ENCODE data around the gene GJA5. TPM values are rescaled to one million over a fixed set of nuclear protein-coding genes. Genes with fewer than 3 reads are reported as not detected.

GJA5 gene
- total RNA-seq (2014; rRNA removed; shearing (Covaris generic); ENCODE audit: low replicate concordance): not detected in 2 replicates

DNA sequence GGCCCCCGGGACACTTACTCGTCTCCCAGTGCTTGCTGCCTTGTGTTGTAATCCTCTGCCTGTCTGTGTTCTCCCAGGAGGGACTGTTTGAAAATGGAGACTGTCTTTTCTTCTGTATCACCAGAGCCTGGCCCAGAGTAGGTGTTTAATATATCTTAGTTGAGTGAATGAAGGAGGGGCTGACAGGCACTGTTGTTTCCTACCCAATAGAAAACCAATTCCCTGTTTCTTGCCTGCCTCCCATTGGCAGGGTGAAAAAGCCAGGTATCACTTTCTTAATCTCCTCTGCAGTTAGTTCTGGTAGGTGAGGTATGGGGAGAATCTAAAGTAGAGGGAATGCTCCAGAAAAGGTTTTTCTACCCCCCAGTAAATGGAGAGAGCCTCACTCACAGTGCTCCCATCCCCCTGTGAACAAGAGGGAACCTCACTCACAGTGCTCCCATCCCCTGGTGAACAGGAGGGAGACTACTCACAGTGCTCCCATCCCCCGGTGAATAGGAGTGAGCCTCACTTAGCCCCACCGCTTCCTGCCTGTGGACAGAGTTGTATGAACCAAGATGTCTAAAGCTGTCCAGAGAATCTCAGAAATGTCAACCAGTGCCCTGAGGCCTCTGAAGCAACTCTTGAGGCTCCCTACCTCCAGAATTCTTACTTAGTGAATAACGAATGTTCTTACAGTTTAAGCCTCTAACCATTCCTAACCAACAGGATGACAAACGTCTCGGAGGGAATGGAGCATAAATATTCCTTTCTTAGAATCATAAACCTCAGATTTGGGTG lies at the start of gene GJA5:
Gene GJA5 (minus strand): TSS at position 122 of the 780 bp plus-strand sequence. CDS start 1,364 bp downstream, outside the sequence.
- no peaks in the 10 kb centered on the region for H3K36me3 ChIP-seq (ENCODE audit: insufficient read depth, low read length)
- DNase-seq: no peak
- H3K9me2 ChIP-seq (replicated peaks; ENCODE audit: insufficient read depth, low read length): no peaks in the 10 kb centered on the region
- no peak within 1 kb of the TSS for H3K27ac ChIP-seq (ENCODE audit: low read length)
- no peaks in the 10 kb centered on the region for H3K79me2 ChIP-seq (ENCODE audit: low read length)
- H3K4me1 ChIP-seq (ENCODE audit: low read length): no peaks in the 10 kb centered on the region
- H2AFZ ChIP-seq (ENCODE audit: low read length): no peak within 1 kb of the TSS
- H3K4me3 ChIP-seq (ENCODE audit: low read length): no peak within 1 kb of the TSS
- H3K9me3 ChIP-seq (ENCODE audit: low read length): no peaks in the 10 kb centered on the region
- H3K9ac ChIP-seq (ENCODE audit: low read length): no peak within 1 kb of the TSS
- H3K27me3 ChIP-seq (ENCODE audit: low read length): no peaks in the 10 kb centered on the region
- H3K4me2 ChIP-seq (ENCODE audit: low read depth, low read length, poor library complexity, severe bottlenecking): no peak within 1 kb of the TSS
- H4K20me1 ChIP-seq (ENCODE audit: insufficient read depth, low read depth, low read length): no peaks in the 10 kb centered on the region

DNA sequence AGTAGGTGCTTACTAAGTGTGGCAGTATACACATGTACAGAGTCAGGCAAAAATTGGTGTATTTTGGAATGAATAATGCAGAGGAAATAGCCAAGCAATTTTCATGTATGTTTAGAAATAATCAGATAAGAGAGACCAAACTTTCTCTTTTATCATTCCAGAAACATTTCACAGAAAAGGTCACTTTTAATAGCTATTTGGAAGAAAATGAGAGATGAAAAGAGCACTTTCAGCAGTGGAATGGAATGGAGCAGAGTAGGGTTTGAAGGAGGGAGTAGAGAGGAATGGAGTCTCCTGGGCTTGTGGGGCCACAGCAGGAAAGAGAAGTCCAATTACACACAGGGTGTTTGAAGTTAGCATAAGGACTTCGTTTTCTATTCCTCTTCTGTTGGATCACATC lies 48.8 kb upstream of the GJA5 start:
- H3K27ac ChIP-seq (ENCODE audit: low read length): no peak overlapping the region
- no peak overlapping the region for H2AFZ ChIP-seq (ENCODE audit: low read length)
- H3K79me2 ChIP-seq (ENCODE audit: low read length): no peaks in the 10 kb centered on the region
- no peaks in the 10 kb centered on the region for H3K4me1 ChIP-seq (ENCODE audit: low read length)
- H3K9me3 ChIP-seq (ENCODE audit: low read length): no peaks in the 10 kb centered on the region
- DNase-seq: no peak
- H3K9me2 ChIP-seq (replicated peaks; ENCODE audit: insufficient read depth, low read length): no peaks in the 10 kb centered on the region
- H3K4me3 ChIP-seq (ENCODE audit: low read length): no peak overlapping the region
- no peak overlapping the region for H3K9ac ChIP-seq (ENCODE audit: low read length)
- H3K36me3 ChIP-seq (ENCODE audit: insufficient read depth, low read length): no peaks in the 10 kb centered on the region
- H3K4me2 ChIP-seq (ENCODE audit: low read depth, low read length, poor library complexity, severe bottlenecking): no peak overlapping the region
- H4K20me1 ChIP-seq (ENCODE audit: insufficient read depth, low read depth, low read length): no peaks in the 10 kb centered on the region
- no peaks in the 10 kb centered on the region for H3K27me3 ChIP-seq (ENCODE audit: low read length)

DNA sequence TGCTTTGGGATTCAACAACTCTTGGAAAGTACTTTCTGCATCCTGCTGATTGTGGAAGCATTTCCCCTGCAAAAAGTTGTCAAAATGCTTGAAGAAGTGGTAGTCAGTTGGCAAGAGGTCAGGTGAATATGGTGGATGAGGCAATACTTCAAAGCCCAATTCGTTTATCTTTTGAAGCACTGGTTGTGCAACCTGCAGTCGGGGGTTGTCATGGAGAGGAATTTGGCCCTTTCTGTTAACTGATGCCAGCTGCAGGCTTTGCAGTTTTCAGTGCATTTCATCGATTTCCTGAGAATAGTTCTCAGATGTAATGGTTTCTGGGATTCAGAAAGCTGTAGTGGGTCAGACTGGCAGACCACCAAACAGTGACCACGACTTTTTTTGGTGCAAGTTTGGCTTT lies 47.6 kb upstream of the GJA5 start:
- Histone ChIP-seq H3K9ac (ENCODE audit: low read length) (no peak overlapping the region), H4K20me1 (ENCODE audit: insufficient read depth, low read depth, low read length) (no peaks in the 10 kb centered on the region), H3K4me1 (ENCODE audit: low read length) (no peaks in the 10 kb centered on the region), H2AFZ (ENCODE audit: low read length) (no peak overlapping the region), H3K9me2 (replicated peaks; ENCODE audit: insufficient read depth, low read length) (no peaks in the 10 kb centered on the region), H3K4me3 (ENCODE audit: low read length) (no peak overlapping the region), H3K27ac (ENCODE audit: low read length) (no peak overlapping the region), H3K79me2 (ENCODE audit: low read length) (no peaks in the 10 kb centered on the region), H3K36me3 (ENCODE audit: insufficient read depth, low read length) (no peaks in the 10 kb centered on the region), H3K27me3 (ENCODE audit: low read length) (no peaks in the 10 kb centered on the region), H3K4me2 (ENCODE audit: low read depth, low read length, poor library complexity, severe bottlenecking) (no peak overlapping the region), H3K9me3 (ENCODE audit: low read length) (no peaks in the 10 kb centered on the region)
- DNase-seq: no peak

DNA sequence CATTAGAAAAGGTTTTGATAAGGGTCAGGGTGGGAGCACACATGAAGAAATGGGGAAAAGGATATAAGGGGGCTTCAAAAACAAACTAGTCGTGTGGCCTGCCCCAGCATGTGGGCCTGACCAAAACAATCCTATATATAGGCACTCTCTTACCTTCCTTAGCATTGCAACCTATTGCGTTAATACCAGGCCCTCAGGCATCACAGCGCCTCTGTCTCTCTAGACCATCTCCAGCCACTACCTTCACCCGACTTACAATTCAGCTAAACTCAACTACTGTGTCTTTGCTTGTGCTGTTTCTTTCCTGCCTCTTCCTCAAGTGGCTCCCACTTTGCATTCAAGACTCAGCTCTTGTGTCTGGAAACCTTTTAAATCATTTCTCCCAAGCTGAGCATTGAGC lies 47.0 kb upstream of the GJA5 start:
- Histone ChIP-seq H3K9me3 (ENCODE audit: low read length) (no peaks in the 10 kb centered on the region), H3K79me2 (ENCODE audit: low read length) (no peaks in the 10 kb centered on the region), H3K9ac (ENCODE audit: low read length) (no peak overlapping the region), H3K36me3 (ENCODE audit: insufficient read depth, low read length) (no peaks in the 10 kb centered on the region), H4K20me1 (ENCODE audit: insufficient read depth, low read depth, low read length) (no peaks in the 10 kb centered on the region), H3K4me3 (ENCODE audit: low read length) (no peak overlapping the region), H3K4me1 (ENCODE audit: low read length) (no peaks in the 10 kb centered on the region), H3K9me2 (replicated peaks; ENCODE audit: insufficient read depth, low read length) (no peaks in the 10 kb centered on the region), H2AFZ (ENCODE audit: low read length) (no peak overlapping the region), H3K4me2 (ENCODE audit: low read depth, low read length, poor library complexity, severe bottlenecking) (no peak overlapping the region), H3K27ac (ENCODE audit: low read length) (no peak overlapping the region), H3K27me3 (ENCODE audit: low read length) (no peaks in the 10 kb centered on the region)
- DNase-seq: no peak

DNA sequence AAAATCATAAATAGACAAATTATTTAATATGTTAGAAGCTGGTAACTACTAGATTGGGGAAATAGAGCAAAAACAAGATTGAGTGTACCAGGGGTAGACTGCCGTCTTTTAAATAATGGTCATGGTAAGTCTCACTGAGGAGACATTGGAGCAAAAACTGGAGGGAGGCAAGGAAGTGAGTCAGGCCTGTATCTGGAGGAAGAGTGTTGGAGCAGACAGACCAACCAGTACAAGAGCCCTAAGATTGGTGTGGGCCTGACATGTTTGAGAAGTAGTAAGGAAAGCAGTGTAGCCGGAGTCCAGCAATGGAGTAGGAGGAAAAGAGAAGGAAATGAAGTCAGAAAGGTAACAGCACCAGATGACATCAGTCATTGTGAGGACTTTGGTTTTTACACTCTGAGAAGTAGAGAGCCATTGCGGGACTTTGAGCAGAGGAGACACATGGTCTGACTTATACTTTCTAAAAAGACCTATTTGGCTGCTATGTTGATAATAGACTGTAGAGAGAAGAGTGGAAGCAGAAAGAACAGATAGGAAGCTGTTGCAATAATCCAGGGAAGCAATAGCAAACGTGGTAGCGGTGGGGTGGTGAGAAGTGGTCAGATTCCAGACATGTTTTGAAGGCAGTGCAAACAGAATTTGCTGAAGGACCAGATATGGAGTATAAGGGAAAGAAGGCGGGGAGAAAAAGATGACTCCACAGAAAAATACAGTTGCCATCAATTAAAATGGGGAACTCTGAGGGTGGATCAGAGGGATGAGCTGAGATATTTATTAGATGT lies 44.7 kb upstream of the GJA5 start:
- Histone ChIP-seq H4K20me1 (ENCODE audit: insufficient read depth, low read depth, low read length) (no peaks in the 10 kb centered on the region), H3K4me2 (ENCODE audit: low read depth, low read length, poor library complexity, severe bottlenecking) (no peak overlapping the region), H3K9me3 (ENCODE audit: low read length) (no peaks in the 10 kb centered on the region), H3K79me2 (ENCODE audit: low read length) (no peaks in the 10 kb centered on the region), H3K9me2 (replicated peaks; ENCODE audit: insufficient read depth, low read length) (no peaks in the 10 kb centered on the region), H3K4me3 (ENCODE audit: low read length) (no peak overlapping the region), H3K27me3 (ENCODE audit: low read length) (no peaks in the 10 kb centered on the region), H3K27ac (ENCODE audit: low read length) (no peak overlapping the region), H3K9ac (ENCODE audit: low read length) (no peak overlapping the region), H2AFZ (ENCODE audit: low read length) (no peak overlapping the region), H3K36me3 (ENCODE audit: insufficient read depth, low read length) (no peaks in the 10 kb centered on the region), H3K4me1 (ENCODE audit: low read length) (no peaks in the 10 kb centered on the region)
- no peak for DNase-seq

DNA sequence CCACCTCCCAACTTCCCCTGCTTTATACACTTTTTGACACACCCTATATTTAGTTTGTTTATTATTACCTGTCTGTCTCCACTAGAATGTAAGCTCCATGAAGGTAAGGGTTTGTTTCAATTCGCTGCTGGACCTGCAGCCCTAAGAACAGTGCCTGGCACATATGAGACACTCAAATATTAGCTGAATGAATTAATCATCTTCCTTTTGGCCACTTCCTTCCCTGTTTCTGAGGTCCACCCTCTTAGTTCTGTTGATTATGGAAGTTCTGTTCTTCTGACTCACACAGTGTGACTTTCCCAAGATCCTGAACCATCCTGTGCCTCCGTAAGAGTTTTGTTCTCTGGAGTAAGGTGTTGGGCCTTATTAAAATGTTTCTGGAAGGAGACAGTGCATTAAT lies 40.4 kb upstream of the GJA5 start:
- H3K9ac ChIP-seq (ENCODE audit: low read length): no peak overlapping the region
- no peaks in the 10 kb centered on the region for H3K4me1 ChIP-seq (ENCODE audit: low read length)
- H3K27ac ChIP-seq (ENCODE audit: low read length): no peak overlapping the region
- no peak overlapping the region for H3K4me3 ChIP-seq (ENCODE audit: low read length)
- H3K4me2 ChIP-seq (ENCODE audit: low read depth, low read length, poor library complexity, severe bottlenecking): no peak overlapping the region
- DNase-seq: no peak
- H3K36me3 ChIP-seq (ENCODE audit: insufficient read depth, low read length): no peaks in the 10 kb centered on the region
- no peaks in the 10 kb centered on the region for H3K9me3 ChIP-seq (ENCODE audit: low read length)
- H3K79me2 ChIP-seq (ENCODE audit: low read length): no peaks in the 10 kb centered on the region
- H2AFZ ChIP-seq (ENCODE audit: low read length): no peak overlapping the region
- no peaks in the 10 kb centered on the region for H4K20me1 ChIP-seq (ENCODE audit: insufficient read depth, low read depth, low read length)
- no peaks in the 10 kb centered on the region for H3K27me3 ChIP-seq (ENCODE audit: low read length)
- H3K9me2 ChIP-seq (replicated peaks; ENCODE audit: insufficient read depth, low read length): no peaks in the 10 kb centered on the region

DNA sequence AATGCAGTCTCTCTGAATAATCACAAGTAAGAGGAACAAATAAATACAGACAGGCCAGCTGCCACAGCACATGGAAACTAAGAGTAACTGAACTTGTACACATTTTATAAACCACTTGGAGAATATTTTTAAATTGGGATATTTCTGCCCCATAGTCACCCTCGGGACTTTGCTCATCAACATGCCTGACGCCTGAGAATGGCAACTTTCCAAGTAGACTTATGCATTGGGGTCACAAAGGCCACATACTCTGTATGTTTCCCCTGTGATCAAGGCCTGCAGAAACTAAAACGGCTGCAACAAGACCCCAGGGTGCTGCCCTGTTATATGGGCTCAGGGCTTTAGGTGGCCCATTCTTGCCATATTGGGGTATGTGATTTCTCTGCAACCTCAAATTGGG lies 38.3 kb upstream of the GJA5 start:
- no peaks in the 10 kb centered on the region for H3K27me3 ChIP-seq (ENCODE audit: low read length)

DNA sequence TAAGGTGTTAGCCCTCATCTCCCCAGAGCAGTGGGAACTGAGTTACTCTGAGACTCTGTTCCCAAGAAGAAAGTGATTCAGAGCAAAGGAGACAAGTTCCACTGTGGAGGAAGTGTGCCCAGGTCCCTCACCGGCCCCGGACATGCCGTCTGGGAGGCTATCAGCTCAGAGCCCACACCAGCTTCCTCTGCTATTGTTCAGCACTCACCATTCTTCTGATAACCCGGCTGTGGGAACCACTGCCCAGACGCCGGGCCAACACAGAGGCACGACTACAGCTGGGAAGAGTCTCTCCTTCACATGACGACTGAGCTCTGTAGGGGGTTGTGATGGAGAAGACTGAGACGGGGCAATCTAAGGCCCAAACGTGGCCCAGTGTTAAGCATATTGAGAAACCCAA lies 34.2 kb upstream of the GJA5 start:
- no peak overlapping the region for H2AFZ ChIP-seq (ENCODE audit: low read length)
- no peaks in the 10 kb centered on the region for H3K4me1 ChIP-seq (ENCODE audit: low read length)
- no peaks in the 10 kb centered on the region for H4K20me1 ChIP-seq (ENCODE audit: insufficient read depth, low read depth, low read length)
- H3K36me3 ChIP-seq (ENCODE audit: insufficient read depth, low read length): no peaks in the 10 kb centered on the region
- H3K79me2 ChIP-seq (ENCODE audit: low read length): no peaks in the 10 kb centered on the region
- H3K9me3 ChIP-seq (ENCODE audit: low read length): no peaks in the 10 kb centered on the region
- DNase-seq: no peak
- H3K4me3 ChIP-seq (ENCODE audit: low read length): no peak overlapping the region
- no peak overlapping the region for H3K9ac ChIP-seq (ENCODE audit: low read length)
- H3K9me2 ChIP-seq (replicated peaks; ENCODE audit: insufficient read depth, low read length): no peaks in the 10 kb centered on the region
- no peak overlapping the region for H3K4me2 ChIP-seq (ENCODE audit: low read depth, low read length, poor library complexity, severe bottlenecking)
- H3K27me3 ChIP-seq (ENCODE audit: low read length): no peaks in the 10 kb centered on the region
- no peak overlapping the region for H3K27ac ChIP-seq (ENCODE audit: low read length)

More for the DNA sequence above, 38.3 kb upstream of the GJA5 start:
- no peaks in the 10 kb centered on the region for H3K79me2 ChIP-seq (ENCODE audit: low read length)
- no peak overlapping the region for H3K9ac ChIP-seq (ENCODE audit: low read length)
- H3K4me3 ChIP-seq (ENCODE audit: low read length): no peak overlapping the region
- H2AFZ ChIP-seq (ENCODE audit: low read length): no peak overlapping the region
- no peaks in the 10 kb centered on the region for H3K9me2 ChIP-seq (replicated peaks; ENCODE audit: insufficient read depth, low read length)
- H3K4me2 ChIP-seq (ENCODE audit: low read depth, low read length, poor library complexity, severe bottlenecking): no peak overlapping the region
- no peaks in the 10 kb centered on the region for H3K9me3 ChIP-seq (ENCODE audit: low read length)
- no peak for DNase-seq
- no peaks in the 10 kb centered on the region for H3K36me3 ChIP-seq (ENCODE audit: insufficient read depth, low read length)
- no peaks in the 10 kb centered on the region for H4K20me1 ChIP-seq (ENCODE audit: insufficient read depth, low read depth, low read length)
- H3K27ac ChIP-seq (ENCODE audit: low read length): no peak overlapping the region
- H3K4me1 ChIP-seq (ENCODE audit: low read length): no peaks in the 10 kb centered on the region
